ENCODE results near the gene SERPINE2.
A peak's percentile ranks its signal among the peaks of the same experiment; 100 is the strongest.

The SERPINE2 gene

DNA sequence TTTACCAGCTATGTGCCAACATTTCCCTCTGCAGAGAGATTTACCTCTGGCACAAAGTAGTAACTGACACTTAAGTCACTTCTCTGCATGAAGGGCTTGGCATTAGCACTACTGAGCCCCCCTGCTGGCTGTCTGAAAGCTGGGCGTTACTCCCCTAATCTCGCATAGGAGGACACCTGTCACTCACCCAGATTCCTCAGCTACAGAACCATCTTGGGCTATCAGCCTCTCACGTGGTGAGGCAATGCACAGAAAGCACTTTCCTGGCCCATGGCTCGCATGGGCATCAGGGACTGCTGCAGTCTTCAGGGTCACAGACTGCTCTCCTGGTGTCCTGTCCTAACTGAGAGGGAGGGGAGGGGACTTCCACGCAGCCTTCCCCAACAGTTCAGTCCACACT, 12.0 kb downstream of the SERPINE2 start:
- no peak for DNase-seq (ENCODE audit: low spot score)

DNA sequence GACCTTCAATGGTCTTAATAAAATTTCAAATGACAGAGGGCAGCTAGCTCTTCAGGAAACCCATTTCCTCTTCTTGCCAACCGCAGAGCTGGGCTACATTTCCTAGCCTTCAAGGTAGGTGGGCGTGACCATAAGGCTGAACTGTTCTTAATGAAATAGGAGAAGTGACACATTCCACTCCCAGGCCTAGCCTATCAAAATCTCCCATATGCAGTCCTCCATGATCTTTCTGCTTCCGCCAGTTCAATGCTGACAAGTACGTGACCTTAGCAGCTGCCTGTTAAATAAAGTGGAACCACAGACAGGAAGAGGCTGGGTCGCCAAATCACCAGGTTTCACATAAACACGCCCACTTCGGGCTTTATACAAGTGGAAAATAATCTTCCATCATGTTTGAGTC, 13.2 kb downstream of the SERPINE2 start:
- peak; percentile 38 for DNase-seq (ENCODE audit: low spot score)

More for the DNA sequence above, 12.0 kb downstream of the SERPINE2 start:
- TF ChIP-seq, protein P1, sequence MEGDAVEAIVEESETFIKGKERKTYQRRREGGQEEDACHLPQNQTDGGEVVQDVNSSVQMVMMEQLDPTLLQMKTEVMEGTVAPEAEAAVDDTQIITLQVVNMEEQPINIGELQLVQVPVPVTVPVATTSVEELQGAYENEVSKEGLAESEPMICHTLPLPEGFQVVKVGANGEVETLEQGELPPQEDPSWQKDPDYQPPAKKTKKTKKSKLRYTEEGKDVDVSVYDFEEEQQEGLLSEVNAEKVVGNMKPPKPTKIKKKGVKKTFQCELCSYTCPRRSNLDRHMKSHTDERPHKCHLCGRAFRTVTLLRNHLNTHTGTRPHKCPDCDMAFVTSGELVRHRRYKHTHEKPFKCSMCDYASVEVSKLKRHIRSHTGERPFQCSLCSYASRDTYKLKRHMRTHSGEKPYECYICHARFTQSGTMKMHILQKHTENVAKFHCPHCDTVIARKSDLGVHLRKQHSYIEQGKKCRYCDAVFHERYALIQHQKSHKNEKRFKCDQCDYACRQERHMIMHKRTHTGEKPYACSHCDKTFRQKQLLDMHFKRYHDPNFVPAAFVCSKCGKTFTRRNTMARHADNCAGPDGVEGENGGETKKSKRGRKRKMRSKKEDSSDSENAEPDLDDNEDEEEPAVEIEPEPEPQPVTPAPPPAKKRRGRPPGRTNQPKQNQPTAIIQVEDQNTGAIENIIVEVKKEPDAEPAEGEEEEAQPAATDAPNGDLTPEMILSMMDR (IDR thresholded peaks at IDR 0.05; ENCODE audit: extremely low read depth, missing control alignments): no peak

DNA sequence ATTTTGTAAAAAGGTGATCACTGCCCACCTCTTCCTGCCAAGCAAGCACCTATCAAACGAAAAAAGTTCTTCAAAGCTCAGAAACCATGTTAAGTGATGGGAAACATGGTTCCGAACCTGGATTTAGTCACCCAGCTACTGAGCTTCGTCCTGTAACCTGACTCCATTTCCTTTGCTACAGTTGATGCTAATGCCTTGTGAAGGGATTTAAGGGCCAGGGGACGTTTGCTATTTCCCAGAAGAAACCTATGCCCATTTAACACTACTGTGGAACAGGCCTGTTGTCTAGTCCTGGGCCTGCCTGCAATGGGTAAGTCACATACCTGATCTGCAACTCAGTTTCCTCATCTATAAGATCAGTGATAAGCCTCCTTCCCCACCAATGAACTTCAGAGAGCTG, 14.8 kb downstream of the SERPINE2 start:
- no peak for DNase-seq (ENCODE audit: low spot score)
- TF ChIP-seq, protein P1 (IDR thresholded peaks at IDR 0.05; ENCODE audit: extremely low read depth, missing control alignments): no peak

More for the DNA sequence above, 13.2 kb downstream of the SERPINE2 start:
- TF ChIP-seq, protein P1 (IDR thresholded peaks at IDR 0.05; ENCODE audit: extremely low read depth, missing control alignments): no peak

DNA sequence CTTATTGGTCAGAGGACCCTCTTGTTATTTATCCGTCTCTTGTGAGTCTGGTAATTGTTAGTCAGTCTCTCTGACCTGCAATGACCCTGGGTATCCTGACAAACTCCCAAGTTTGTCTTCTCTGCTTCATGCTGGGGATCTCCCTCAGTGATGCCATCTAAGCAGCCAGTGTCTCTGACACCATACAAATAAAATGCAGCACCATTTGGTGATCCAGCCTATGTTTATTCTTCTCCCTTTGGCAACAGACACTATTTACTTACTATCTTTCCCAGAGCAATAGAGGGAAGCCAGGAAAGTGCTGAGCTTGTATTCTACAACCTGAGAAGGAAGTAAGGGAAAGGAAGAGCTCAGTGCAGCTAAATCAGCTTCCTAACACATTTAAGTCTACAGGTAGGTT, 15.9 kb downstream of the SERPINE2 start:
- no peak for DNase-seq (ENCODE audit: low spot score)

DNA sequence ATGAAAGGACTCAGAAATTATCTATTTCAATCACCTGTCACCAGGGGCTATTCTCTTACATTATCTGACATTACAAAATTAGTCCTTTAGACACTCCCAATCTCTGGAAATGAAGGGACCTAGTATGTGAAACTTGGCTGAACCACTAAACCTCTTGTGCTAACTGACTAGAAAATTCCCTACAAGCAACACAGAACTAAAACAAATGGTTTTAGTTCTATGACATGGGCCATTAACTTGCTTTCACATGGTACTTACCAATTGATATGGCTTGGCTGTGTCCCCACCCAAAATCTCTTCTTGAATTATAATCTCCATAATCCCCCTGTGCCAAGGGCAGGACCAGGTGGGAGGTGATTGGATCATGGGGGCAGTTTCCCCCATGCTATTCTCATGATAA, 16.6 kb downstream of the SERPINE2 start:
- no peak for DNase-seq (ENCODE audit: low spot score)
- TF ChIP-seq, protein P1 (IDR thresholded peaks at IDR 0.05; ENCODE audit: extremely low read depth, missing control alignments): no peak

More for the DNA sequence above, 15.9 kb downstream of the SERPINE2 start:
- TF ChIP-seq, protein P1 (IDR thresholded peaks at IDR 0.05; ENCODE audit: extremely low read depth, missing control alignments): no peak

DNA sequence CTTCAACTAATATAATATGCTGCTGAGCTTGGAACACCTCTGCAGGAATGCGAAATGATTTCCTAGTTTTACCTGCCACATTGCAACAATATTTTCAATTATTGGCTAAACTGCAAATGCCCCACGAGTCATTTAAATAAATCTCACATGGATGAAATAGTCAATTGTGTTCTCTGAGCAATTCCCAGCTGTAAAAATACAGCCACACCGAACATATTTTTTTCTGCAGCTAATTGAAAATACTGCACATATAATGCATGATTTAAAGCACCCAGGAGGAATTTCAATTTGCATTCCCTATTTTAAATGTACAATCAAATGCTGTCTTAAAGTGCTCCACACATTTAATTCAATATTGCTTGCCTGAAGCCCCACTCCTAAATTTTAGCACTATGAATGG, 18.6 kb downstream of the SERPINE2 start:
- DNase-seq (ENCODE audit: low spot score): no peak
- TF ChIP-seq, protein P1 (IDR thresholded peaks at IDR 0.05; ENCODE audit: extremely low read depth, missing control alignments): no peak

DNA sequence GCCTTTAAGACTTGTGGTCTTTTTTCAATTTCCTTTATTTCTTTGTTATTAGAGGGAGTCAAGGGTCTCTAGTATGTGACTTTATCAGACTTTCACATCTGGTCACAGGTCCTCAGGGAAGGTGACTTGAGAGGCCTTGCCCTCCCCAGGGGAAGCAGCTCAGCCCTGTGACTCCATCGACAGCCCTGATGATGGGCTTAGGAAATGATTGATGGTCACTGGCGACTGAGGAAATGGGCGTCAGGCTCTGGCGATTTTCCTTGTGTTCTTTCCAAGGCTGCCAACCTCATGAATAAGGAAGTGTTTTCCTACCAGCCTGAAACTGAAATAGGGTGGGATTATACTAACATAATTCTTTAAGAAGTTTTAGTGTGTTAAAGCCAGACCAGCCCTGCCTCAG, 21.1 kb downstream of the SERPINE2 start:
- TF ChIP-seq, protein P1 (IDR thresholded peaks at IDR 0.05; ENCODE audit: extremely low read depth, missing control alignments): no peak
- DNase-seq (ENCODE audit: low spot score): no peak

All from GM20000 (cell line).